H1 (cell line): Measurements from ENCODE around the gene PTGFR. TPM values are rescaled to one million over a fixed set of nuclear protein-coding genes. Genes with fewer than 3 reads are reported as not detected.

ENCODE experiments used
- CTCF ChIA-PET: fragments of 300-600 bp; sonication (Branson Sonifier 250); formaldehyde crosslinking; loops from one replicate; lab custom pipeline; 2021; ENCODE audit not compliant: partially characterized antibody; lab: Charles Lee
- POLR2A ChIA-PET: fragments of 300-600 bp; sonication (Branson Sonifier 250); formaldehyde crosslinking; loops from one replicate; lab custom pipeline; 2021; ENCODE audit warnings: inconsistent platforms; ENCODE audit not compliant: partially characterized antibody; lab: Charles Lee
- DNase-seq, 2 experiments: peaks; one replicate each; pipeline versions ENCODE4 v3.0.0 to v3.0.0-alpha.2; 2010 to 2022; ENCODE audit warnings: low spot score in 2 of 2, low read depth in 1 of 2, mixed read lengths in 1 of 2
- FAIRE-seq: peaks from 2 replicates; lab custom pipeline; 2011; peaks lifted over from hg19 to GRCh38; lab: Jason Lieb, UNC
- H2AFZ ChIP-seq: 2 replicates; pipeline ENCODE4 v1.8.1; 2012; ENCODE audit warnings: low read length, inconsistent platforms
- H2AK5ac ChIP-seq: 2 replicates; pipeline ENCODE4 v1.6.1; 2013; ENCODE audit warnings: low read depth, low read length
- H2BK120ac ChIP-seq: replicated peaks from 2 replicates; pipeline ENCODE3; 2013; ENCODE audit warnings: low read depth, low read length, inconsistent platforms
- H2BK12ac ChIP-seq: 2 replicates; pipeline ENCODE4 v1.6.1; 2013; ENCODE audit warnings: low read depth, low read length
- H2BK15ac ChIP-seq: 2 replicates; pipeline ENCODE4 v1.6.1; 2013; ENCODE audit warnings: low read length
- H2BK20ac ChIP-seq: 2 replicates; pipeline ENCODE4 v1.6.1; 2013; ENCODE audit warnings: low read length
- H2BK5ac ChIP-seq: 2 replicates; pipeline ENCODE4 v1.6.1; 2013; ENCODE audit warnings: low read depth, low read length
- H3K14ac ChIP-seq: 2 replicates; pipeline ENCODE4 v1.6.1; 2013; ENCODE audit warnings: inconsistent platforms; ENCODE audit not compliant: insufficient read length
- H3K18ac ChIP-seq: 2 replicates; pipeline ENCODE4 v1.6.1; 2013; ENCODE audit warnings: low read length; ENCODE audit errors: extremely low read depth
- H3K23ac ChIP-seq: 2 replicates; pipeline ENCODE4 v1.6.1; 2013; ENCODE audit warnings: inconsistent platforms; ENCODE audit not compliant: insufficient read length
- H3K23me2 ChIP-seq: 2 replicates; pipeline ENCODE4 v1.6.1; 2013; ENCODE audit warnings: low read depth, low read length
- H3K27ac ChIP-seq: 2 replicates; pipeline ENCODE4 v1.6.1; 2011; ENCODE audit warnings: low read depth, low read length, inconsistent platforms
- H3K27me3 ChIP-seq, 4 experiments: replicated peaks in 1 of 4; 1 replicate in 1 of 4; 2 replicates in 3 of 4; pipeline versions ENCODE4 v1.6.1 to v1.8.1; 2011 to 2013; ENCODE audit warnings: low read length in 3 of 4, mild to moderate bottlenecking in 3 of 4, inconsistent platforms in 2 of 4, mixed read lengths in 2 of 4, moderate library complexity in 1 of 4; ENCODE audit not compliant: control insufficient read depth in 3 of 4, insufficient read depth in 3 of 4; ENCODE audit errors: extremely low read depth in 1 of 4
- H3K36me3 ChIP-seq, 4 experiments: 2 replicates each; pipeline versions ENCODE4 v1.6.1 to v1.8.1; 2011 to 2013; ENCODE audit warnings: mild to moderate bottlenecking in 4 of 4, low read length in 3 of 4, moderate library complexity in 2 of 4, control low read depth in 1 of 4, inconsistent platforms in 1 of 4; ENCODE audit not compliant: insufficient read depth in 4 of 4, control insufficient read depth in 2 of 4
- H3K4ac ChIP-seq: replicated peaks from 2 replicates; pipeline ENCODE3; 2013; ENCODE audit warnings: low read length, low read depth, mixed read lengths, inconsistent platforms; ENCODE audit not compliant: insufficient read length
- H3K4me1 ChIP-seq, 4 experiments: replicated peaks in 1 of 4; 1 replicate in 1 of 4; 2 replicates in 3 of 4; pipeline versions ENCODE4 v1.6.1 to v1.8.1; 2011 to 2013; ENCODE audit warnings: low read length in 3 of 4, inconsistent platforms in 2 of 4, mixed read lengths in 1 of 4; ENCODE audit not compliant: insufficient read depth in 4 of 4, control insufficient read depth in 3 of 4
- H3K4me2 ChIP-seq, 2 experiments: 2 replicates each; pipeline versions ENCODE4 v1.6.1 to v1.8.1; 2011 to 2013; ENCODE audit warnings: low read depth in 2 of 2, low read length in 2 of 2, control low read depth in 1 of 2, inconsistent platforms in 1 of 2, mild to moderate bottlenecking in 1 of 2; ENCODE audit not compliant: insufficient read depth in 1 of 2
- H3K4me3 ChIP-seq, 4 experiments: fragments of 200-600, 300-600 bp in 1 of 4; sonication (generic), shearing (Covaris generic), sonication (Bioruptor Twin) in 1 of 4; 2 replicates each; pipeline versions ENCODE4 v1.5.1 to v1.8.1; 2011 to 2016; ENCODE audit warnings: low read length in 4 of 4, low read depth in 3 of 4, control low read depth in 2 of 4, inconsistent platforms in 2 of 4, mild to moderate bottlenecking in 2 of 4, mixed read lengths in 1 of 4, moderate library complexity in 1 of 4; ENCODE audit not compliant: insufficient read depth in 2 of 4; ENCODE audit errors: extremely low read depth in 1 of 4
- H3K56ac ChIP-seq: replicated peaks from 2 replicates; pipeline ENCODE3; 2013; ENCODE audit warnings: low read depth, mild to moderate bottlenecking, mixed read lengths, low read length, inconsistent platforms; ENCODE audit not compliant: insufficient read length
- H3K79me1 ChIP-seq: 2 replicates; pipeline ENCODE4 v1.6.1; 2013; ENCODE audit warnings: low read depth, low read length, control low read depth
- H3K79me2 ChIP-seq, 2 experiments: 2 replicates each; pipeline versions ENCODE4 v1.6.1 to v1.8.1; 2012 to 2013; ENCODE audit warnings: low read length in 2 of 2, mild to moderate bottlenecking in 2 of 2, inconsistent platforms in 1 of 2; ENCODE audit not compliant: insufficient read depth in 2 of 2, control insufficient read depth in 1 of 2
- H3K9ac ChIP-seq, 4 experiments: replicated peaks in 1 of 4; 1 replicate in 1 of 4; 2 replicates in 3 of 4; pipeline versions ENCODE4 v1.6.1 to v1.8.1; 2011 to 2013; ENCODE audit warnings: low read depth in 3 of 4, low read length in 3 of 4, control low read depth in 2 of 4, mild to moderate bottlenecking in 2 of 4, moderate library complexity in 2 of 4, inconsistent platforms in 1 of 4; ENCODE audit errors: extremely low read depth in 1 of 4
- H3K9me3 ChIP-seq, 2 experiments: 2 replicates each; pipeline versions ENCODE4 v1.6.1 to v1.8.1; 2012 to 2013; ENCODE audit warnings: mild to moderate bottlenecking in 2 of 2, moderate library complexity in 2 of 2, control low read depth in 1 of 2, inconsistent platforms in 1 of 2, low read depth in 1 of 2, low read length in 1 of 2, mixed read lengths in 1 of 2; ENCODE audit not compliant: insufficient read depth in 2 of 2
- H4K20me1 ChIP-seq, 2 experiments: replicated peaks in 1 of 2; 2 replicates each; pipeline versions ENCODE3 to v1.8.1; 2011 to 2013; ENCODE audit warnings: inconsistent platforms in 2 of 2, low read length in 2 of 2, mild to moderate bottlenecking in 1 of 2; ENCODE audit not compliant: insufficient read depth in 2 of 2, control insufficient read depth in 1 of 2
- H4K5ac ChIP-seq: 2 replicates; pipeline ENCODE4 v1.6.1; 2013; ENCODE audit warnings: low read length, low read depth, mixed read lengths, inconsistent platforms; ENCODE audit not compliant: insufficient read length
- H4K8ac ChIP-seq: 2 replicates; pipeline ENCODE4 v1.8.0; 2013; ENCODE audit warnings: mild to moderate bottlenecking, moderate library complexity, low read length, inconsistent platforms; ENCODE audit not compliant: insufficient read depth; ENCODE audit errors: extremely low read depth
- H4K91ac ChIP-seq: replicated peaks from 2 replicates; pipeline ENCODE3; 2013; ENCODE audit warnings: low read length, mixed read lengths, inconsistent platforms; ENCODE audit not compliant: insufficient read length
- CHD1 ChIP-seq: IDR thresholded peaks from 2 replicates; pipeline ENCODE4 v1.6.1; 2012; ENCODE audit warnings: low read depth, low read length, improper control_type of control experiment
- CTBP2 ChIP-seq: IDR thresholded peaks from 2 replicates; pipeline ENCODE4 v1.7.0; 2011; ENCODE audit warnings: borderline replicate concordance, mild to moderate bottlenecking, moderate library complexity, mixed read lengths, low read length; ENCODE audit not compliant: insufficient read depth, insufficient read length
- GABPA ChIP-seq: IDR thresholded peaks from 2 replicates; pipeline ENCODE4 v1.6.1; 2011; ENCODE audit warnings: mild to moderate bottlenecking, low read length, moderate library complexity, borderline replicate concordance; ENCODE audit not compliant: insufficient read depth
- POLR2AphosphoS5 ChIP-seq: IDR thresholded peaks from 2 replicates; pipeline ENCODE4 v1.6.1; 2011; ENCODE audit warnings: low read depth, low read length
- SP1 ChIP-seq: IDR thresholded peaks from 2 replicates; pipeline ENCODE4 v1.6.1; 2011; ENCODE audit warnings: low read depth, low read length
- USF2 ChIP-seq: IDR thresholded peaks from 2 replicates; pipeline ENCODE4 v1.6.1; 2011; ENCODE audit warnings: low read length, improper control_type of control experiment
- WGBS, 2 experiments: shearing (Covaris generic) in 1 of 2; methylation state at CpG; one replicate each; pipeline versions ENCODE4 v1.1.6 to v1.1.7; 2013 to 2015; ENCODE audit warnings: low lambda C conversion rate in 2 of 2, mixed read lengths in 2 of 2, inconsistent platforms in 1 of 2, low coverage in 1 of 2, missing lambda C conversion rate in 1 of 2; ENCODE audit not compliant: insufficient replicate concordance in 2 of 2, insufficient coverage in 1 of 2, insufficient read length in 1 of 2; ENCODE audit errors: extremely low coverage in 1 of 2, missing lambda C conversion rate in 1 of 2; 5-methylcytosine and 5-hydroxymethylcytosine counted together
- polyA plus RNA-seq, 7 experiments: library from polyadenylated mRNA; depleted of rRNA in 3 of 7; stranded (reverse) in 5 of 7; unstranded in 2 of 7; fragments of >200 nt in 5 of 7; fragments of 200-250 nt in 2 of 7; gene quantifications; 1 replicate in 5 of 7; 2 replicates in 1 of 7; 4 replicates in 1 of 7; pipeline versions ENCODE4 v1.2.1 to v1.2.3, GENCODE V29; 2011 to 2013; ENCODE audit warnings: missing spikeins in 2 of 7, mixed read lengths in 2 of 7
- total RNA-seq: library from RNA; stranded (reverse); fragmentation: NEBNext Ultra II Directional; extraction: Animal tissue kit (Norgen Biotek cat#: 25700); gene quantifications from 2 replicates; pipeline ENCODE4 v1.2.1, GENCODE V29; 2021

Gene PTGFR
- total and polyA plus RNA-seq, 2 of the 8 experiments (the other 6 are each of a cell fraction or from before 2014, with no cell fraction given), result 0.02 TPM; not detected in 1

DNA sequence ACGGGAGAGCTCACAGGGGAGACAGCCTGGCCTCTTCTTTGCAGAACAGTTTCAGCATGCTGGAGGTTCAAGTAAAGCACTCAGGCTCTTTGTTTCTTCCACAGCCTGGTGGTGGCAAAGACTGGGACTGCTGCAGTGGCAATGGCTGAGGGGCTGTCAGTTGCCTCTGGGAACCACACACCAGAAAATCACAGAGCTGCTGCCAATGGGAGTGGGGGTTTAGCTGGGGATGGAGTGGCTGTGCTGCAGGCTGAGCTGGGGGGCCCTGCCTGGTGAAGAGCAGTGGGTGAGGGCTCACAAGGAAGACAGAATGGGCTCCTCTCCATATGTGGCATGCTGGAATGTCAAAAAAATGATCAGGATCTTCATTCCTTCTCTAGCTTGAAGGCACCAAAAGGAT is 25.6 kb upstream of the PTGFR start:
- TF ChIP-seq SP1 (no peak), POLR2AphosphoS5 (no peak), CHD1 (no peak), CTBP2 (no peak), GABPA (no peak), USF2 (no peak)
- TF ChIP-seq, all 59 proteins: peak for 0
- FAIRE-seq (no peak), DNase-seq (no peak)
- Histone ChIP-seq H3K4me2 (no peak overlapping the region), H3K9ac (no peak overlapping the region), H4K20me1 (no peaks in the 10 kb centered on the region), H3K4me3 (no peak overlapping the region), H3K27me3 (no peaks in the 10 kb centered on the region), H2BK20ac (no peak overlapping the region), H3K4ac (no peak overlapping the region), H3K36me3 (no peaks in the 10 kb centered on the region), H3K79me1 (no peaks in the 10 kb centered on the region), H4K8ac (no peak overlapping the region), H3K56ac (no peak overlapping the region), H3K27ac (no peak overlapping the region), H2BK12ac (no peak overlapping the region), H4K91ac (no peak overlapping the region), H3K18ac (no peak overlapping the region), H2AK5ac (no peak overlapping the region), H2BK120ac (no peak overlapping the region), H3K79me2 (no peaks in the 10 kb centered on the region), H3K14ac (no peak overlapping the region), H3K9me3 (peaks cover 0 to 8% of the 10 kb centered on the region in 2 experiments; a peak in 1 of 4 replicates), H2AFZ (no peak overlapping the region), H3K23me2 (no peaks in the 10 kb centered on the region), H3K23ac (no peak overlapping the region), H3K4me1 (no peaks in the 10 kb centered on the region), H2BK5ac (no peak overlapping the region), H2BK15ac (no peak overlapping the region), H4K5ac (no peak overlapping the region)
- CTCF ChIA-PET, result interaction anchor here (0.8 to 1.7 kb wide), 4 partner anchors 52 to 319 kb away, joined by 3 read pairs; no protein-coding TSS in a partner anchor
- POLR2A ChIA-PET, result no interaction called here
- WGBS, 2 experiments, result 91% methylated on average over 1 of the region's 1 CpG; no CpG with 5 or more reads in 1 of the 2 experiments
